MM.1S (cell line): ENCODE results near the gene HEATR5A.
"Not testable (repeated sequence)": the region's sequence is repeated elsewhere in the genome, so short reads cannot be mapped to it uniquely, and the experiment has no call there.

Experiments
- DNase-seq: peaks from one replicate; pipeline ENCODE4 v3.0.0-alpha.2; 2015
- H2AFZ ChIP-seq: fragments of 300-600 bp; sonication (generic); 2 replicates; pipeline ENCODE4 v1.6.0; 2016; ENCODE audit warnings: antibody characterized with exemption, low read length
- H3F3A ChIP-seq: fragments of 300-600 bp; sonication (generic); 2 replicates; pipeline ENCODE4 v1.6.1; 2016; ENCODE audit warnings: mild to moderate bottlenecking, antibody characterized with exemption, low read length, moderate library complexity, mixed read lengths; ENCODE audit not compliant: insufficient read depth
- H3K27ac ChIP-seq: fragments of 300-600 bp; sonication (generic); 2 replicates; pipeline ENCODE4 v1.5.1; 2016; ENCODE audit warnings: mild to moderate bottlenecking, low read length
- H3K27me3 ChIP-seq: fragments of 300-600 bp; sonication (generic); replicated peaks from 2 replicates; pipeline ENCODE4 v1.6.0; 2016; ENCODE audit warnings: low read length; ENCODE audit not compliant: insufficient read depth
- H3K36me3 ChIP-seq: fragments of 300-600 bp; sonication (generic); replicated peaks from 2 replicates; pipeline ENCODE4 v1.6.1; 2016; ENCODE audit warnings: mild to moderate bottlenecking, low read length, mixed read lengths; ENCODE audit not compliant: insufficient read depth
- H3K4me1 ChIP-seq: fragments of 300-600 bp; sonication (generic); 2 replicates; pipeline ENCODE4 v1.6.1; 2016; ENCODE audit warnings: low read length, mixed read lengths
- H3K4me2 ChIP-seq: fragments of 300-600 bp; sonication (generic); 2 replicates; pipeline ENCODE4 v1.6.0; 2016; ENCODE audit warnings: low read depth, low read length
- H3K4me3 ChIP-seq: fragments of 300-600 bp; sonication (generic); 2 replicates; pipeline ENCODE4 v1.5.1; 2016; ENCODE audit warnings: low read length, mixed read lengths
- H3K79me2 ChIP-seq: fragments of 300-600 bp; sonication (generic); 2 replicates; pipeline ENCODE4 v1.6.1; 2016; ENCODE audit warnings: mixed run types, low read length, mixed read lengths
- H3K9ac ChIP-seq: fragments of 300-600 bp; sonication (generic); 2 replicates; pipeline ENCODE4 v1.6.1; 2016; ENCODE audit warnings: low read length, mixed read lengths
- H3K9me2 ChIP-seq: fragments of 300-600 bp; sonication (generic); replicated peaks from 2 replicates; pipeline ENCODE4 v1.6.1; 2016; ENCODE audit warnings: mild to moderate bottlenecking, low read length, mixed read lengths; ENCODE audit not compliant: insufficient read depth
- H3K9me3 ChIP-seq: fragments of 300-600 bp; sonication (generic); replicated peaks from 2 replicates; pipeline ENCODE4 v1.6.1; 2016; ENCODE audit warnings: mild to moderate bottlenecking, low read length, mixed read lengths; ENCODE audit not compliant: insufficient read depth
- H4K20me1 ChIP-seq: fragments of 300-600 bp; sonication (generic); 2 replicates; pipeline ENCODE4 v1.6.1; 2016; ENCODE audit warnings: mild to moderate bottlenecking, low read length, moderate library complexity, mixed read lengths; ENCODE audit not compliant: insufficient read depth
- EZH2 ChIP-seq: fragments of 300-600 bp; sonication (generic); optimal IDR thresholded peaks from 2 replicates; pipeline ENCODE3; 2017; ENCODE audit warnings: low read depth, mild to moderate bottlenecking, antibody characterized with exemption, low read length, mixed read lengths
- EZH2phosphoT487 ChIP-seq: fragments of 300-600 bp; sonication (generic); IDR thresholded peaks from 2 replicates; pipeline ENCODE4 v1.6.1; 2018; ENCODE audit warnings: antibody characterized with exemption, low read length
- TF ChIP-seq, protein P1 (sequence below): fragments of 300-600 bp; sonication (generic); IDR thresholded peaks from 2 replicates; pipeline ENCODE4 v1.5.1; 2016; ENCODE audit warnings: antibody characterized with exemption, low read length, mixed read lengths

HEATR5A gene

DNA sequence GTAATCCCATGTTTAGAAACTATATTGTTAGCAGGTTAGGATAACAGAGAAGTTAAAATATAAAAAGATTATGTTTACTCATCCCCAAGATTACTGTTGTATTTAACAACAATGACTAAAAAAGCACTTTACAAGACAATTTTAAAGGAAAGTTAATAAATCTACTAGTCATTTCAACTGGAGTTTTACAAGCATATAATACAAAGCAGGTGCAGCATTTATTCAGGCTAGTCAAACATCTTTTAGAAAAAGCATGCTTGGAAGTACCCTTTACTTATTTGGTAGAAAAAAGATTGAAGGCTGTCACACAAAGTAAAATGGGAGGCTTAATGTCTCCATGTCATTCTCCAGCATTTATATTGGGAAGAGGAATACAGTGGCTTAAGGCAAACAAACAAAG lies 80.6 kb downstream of the HEATR5A start:
- Histone ChIP-seq H3K36me3 (no peaks in the 10 kb centered on the region), H2AFZ (no peak overlapping the region), H3K9ac (no peak overlapping the region), H3K9me3 (no peaks in the 10 kb centered on the region), H3K27me3 (no peaks in the 10 kb centered on the region), H3K27ac (no peak overlapping the region), H3K9me2 (no peaks in the 10 kb centered on the region), H3F3A (no peaks in the 10 kb centered on the region), H3K4me3 (no peak overlapping the region), H4K20me1 (no peaks in the 10 kb centered on the region), H3K4me1 (no peaks in the 10 kb centered on the region), H3K79me2 (no peaks in the 10 kb centered on the region), H3K4me2 (no peak overlapping the region)
- TF ChIP-seq, protein P1, sequence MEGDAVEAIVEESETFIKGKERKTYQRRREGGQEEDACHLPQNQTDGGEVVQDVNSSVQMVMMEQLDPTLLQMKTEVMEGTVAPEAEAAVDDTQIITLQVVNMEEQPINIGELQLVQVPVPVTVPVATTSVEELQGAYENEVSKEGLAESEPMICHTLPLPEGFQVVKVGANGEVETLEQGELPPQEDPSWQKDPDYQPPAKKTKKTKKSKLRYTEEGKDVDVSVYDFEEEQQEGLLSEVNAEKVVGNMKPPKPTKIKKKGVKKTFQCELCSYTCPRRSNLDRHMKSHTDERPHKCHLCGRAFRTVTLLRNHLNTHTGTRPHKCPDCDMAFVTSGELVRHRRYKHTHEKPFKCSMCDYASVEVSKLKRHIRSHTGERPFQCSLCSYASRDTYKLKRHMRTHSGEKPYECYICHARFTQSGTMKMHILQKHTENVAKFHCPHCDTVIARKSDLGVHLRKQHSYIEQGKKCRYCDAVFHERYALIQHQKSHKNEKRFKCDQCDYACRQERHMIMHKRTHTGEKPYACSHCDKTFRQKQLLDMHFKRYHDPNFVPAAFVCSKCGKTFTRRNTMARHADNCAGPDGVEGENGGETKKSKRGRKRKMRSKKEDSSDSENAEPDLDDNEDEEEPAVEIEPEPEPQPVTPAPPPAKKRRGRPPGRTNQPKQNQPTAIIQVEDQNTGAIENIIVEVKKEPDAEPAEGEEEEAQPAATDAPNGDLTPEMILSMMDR = no peak
- TF ChIP-seq EZH2phosphoT487 (no peak), EZH2 (no peak)
- no peak for DNase-seq

GRCh38 chr14:31337331-31337730 lies 83.0 kb downstream of the HEATR5A start:
- H3K4me2 ChIP-seq = no peak overlapping the region
- TF ChIP-seq EZH2 (no peak), EZH2phosphoT487 (no peak)
- TF ChIP-seq, protein P1 = no peak
- no peaks in the 10 kb centered on the region for H3K36me3 ChIP-seq
- no peak overlapping the region for H3K27ac ChIP-seq
- no peaks in the 10 kb centered on the region for H3K9me2 ChIP-seq
- H3K9me3 ChIP-seq = no peaks in the 10 kb centered on the region
- no peak overlapping the region for H2AFZ ChIP-seq
- no peaks in the 10 kb centered on the region for H4K20me1 ChIP-seq
- H3K79me2 ChIP-seq = no peaks in the 10 kb centered on the region
- H3K4me1 ChIP-seq = no peaks in the 10 kb centered on the region
- H3K4me3 ChIP-seq = no peak overlapping the region
- no peaks in the 10 kb centered on the region for H3K27me3 ChIP-seq
- no peak overlapping the region for H3K9ac ChIP-seq
- DNase-seq = no peak
- no peaks in the 10 kb centered on the region for H3F3A ChIP-seq

DNA sequence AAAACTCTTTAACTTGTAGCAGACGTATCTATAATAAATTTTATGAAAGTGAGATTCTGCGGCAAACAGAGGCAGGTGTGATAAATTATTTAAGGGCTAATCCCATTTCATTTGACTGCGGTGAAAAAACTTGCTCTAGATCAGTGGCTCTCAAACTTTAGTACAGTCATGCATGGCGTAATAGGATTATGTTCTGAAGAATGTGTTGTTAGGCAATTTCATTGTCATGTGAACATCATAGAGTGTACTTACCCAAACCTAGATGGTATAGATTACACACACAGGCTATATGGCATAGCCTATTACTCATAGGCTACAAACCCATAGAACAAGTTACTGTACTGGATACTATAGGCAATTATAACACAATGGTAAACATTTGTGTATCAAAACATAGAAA lies 83.7 kb downstream of the HEATR5A start:
- Histone ChIP-seq H3K4me1 (no peaks in the 10 kb centered on the region), H2AFZ (no peak overlapping the region), H3K4me3 (no peak overlapping the region), H3K9me3 (no peaks in the 10 kb centered on the region), H3K4me2 (no peak overlapping the region), H3K27ac (no peak overlapping the region), H3K9me2 (no peaks in the 10 kb centered on the region), H3F3A (no peaks in the 10 kb centered on the region), H4K20me1 (no peaks in the 10 kb centered on the region), H3K27me3 (no peaks in the 10 kb centered on the region), H3K36me3 (no peaks in the 10 kb centered on the region), H3K9ac (no peak overlapping the region), H3K79me2 (no peaks in the 10 kb centered on the region)
- no peak for DNase-seq
- TF ChIP-seq, protein P1 = no peak
- TF ChIP-seq EZH2phosphoT487 (no peak), EZH2 (no peak)

DNA sequence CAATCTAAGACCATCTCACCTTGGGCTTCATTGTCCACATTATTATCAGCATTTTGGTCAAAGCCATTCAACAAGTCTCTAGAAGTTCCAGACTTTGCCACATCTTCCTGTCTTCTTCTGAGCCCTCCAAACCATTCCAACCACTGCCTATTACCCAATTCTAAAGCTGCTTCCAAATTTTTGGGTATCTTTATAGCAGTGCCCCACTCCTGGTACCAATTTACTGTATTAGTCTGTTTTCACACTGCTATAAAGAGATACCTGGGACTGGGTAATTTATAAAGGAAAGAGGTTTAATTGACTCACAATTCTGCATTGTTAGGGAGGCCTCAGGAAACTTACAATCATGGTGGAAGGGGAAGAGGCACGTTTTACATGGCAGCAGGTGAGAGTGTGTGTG lies 89.0 kb downstream of the HEATR5A start:
- not testable (repeated sequence) for H3K9me3 ChIP-seq, H2AFZ ChIP-seq, H3K4me1 ChIP-seq, H3K4me2 ChIP-seq, DNase-seq, H3K36me3 ChIP-seq, H3F3A ChIP-seq, H3K27ac ChIP-seq, H3K27me3 ChIP-seq, H3K79me2 ChIP-seq, H4K20me1 ChIP-seq, H3K4me3 ChIP-seq, H3K9me2 ChIP-seq, H3K9ac ChIP-seq

DNA sequence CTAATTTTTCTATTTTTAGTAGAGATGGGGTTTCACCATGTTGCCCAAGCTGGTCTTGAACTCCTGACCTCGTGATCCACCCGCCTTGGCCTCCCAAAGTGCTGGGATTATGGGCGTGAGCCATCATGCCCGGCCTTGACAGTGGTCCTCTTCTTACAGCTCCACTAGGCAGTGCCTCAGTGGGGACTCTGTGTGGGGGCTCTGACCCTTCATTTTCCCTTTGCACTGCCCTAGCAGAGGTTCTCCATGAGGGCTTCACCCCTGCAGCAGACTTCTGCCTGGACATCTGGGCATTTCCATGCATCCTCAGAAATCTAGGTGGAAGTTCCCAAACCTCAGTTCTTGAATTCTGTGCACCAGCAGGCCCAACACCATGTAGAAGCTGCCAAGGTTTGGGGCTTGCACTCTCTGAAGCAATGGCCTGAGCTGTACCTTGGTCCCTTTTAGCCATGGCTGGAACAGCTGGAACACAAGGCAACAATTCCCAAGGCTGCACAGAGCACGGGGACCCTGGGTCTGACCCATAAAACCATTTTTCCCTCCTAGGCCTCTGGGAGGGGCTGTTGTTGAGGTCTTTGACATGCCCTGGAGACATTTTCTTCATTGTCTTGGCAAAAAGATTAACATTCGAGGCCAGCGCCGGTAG lies 90.4 kb downstream of the HEATR5A start:
- H3K9me2 ChIP-seq, H3K4me3 ChIP-seq, H3K79me2 ChIP-seq, H2AFZ ChIP-seq, H4K20me1 ChIP-seq, H3K4me2 ChIP-seq, H3K27me3 ChIP-seq, H3K4me1 ChIP-seq, H3K9me3 ChIP-seq, DNase-seq, H3F3A ChIP-seq, H3K9ac ChIP-seq, H3K36me3 ChIP-seq, H3K27ac ChIP-seq: not testable (repeated sequence)
